Stimulated activated CD8-positive, alpha-beta memory T cell treated with anti-CD3 and anti-CD28 coated beads, Interleukin-7, amount 100 ng/mL, for 1 hour (primary cell): ENCODE data around the gene HOXA4.

Source experiments
- DNase-seq, 2 donors: peaks; one replicate each; pipeline ENCODE4 v3.0.0-alpha.2; 2020; ENCODE audit warnings: low read depth in 2 of 2

The HOXA4 gene

DNA sequence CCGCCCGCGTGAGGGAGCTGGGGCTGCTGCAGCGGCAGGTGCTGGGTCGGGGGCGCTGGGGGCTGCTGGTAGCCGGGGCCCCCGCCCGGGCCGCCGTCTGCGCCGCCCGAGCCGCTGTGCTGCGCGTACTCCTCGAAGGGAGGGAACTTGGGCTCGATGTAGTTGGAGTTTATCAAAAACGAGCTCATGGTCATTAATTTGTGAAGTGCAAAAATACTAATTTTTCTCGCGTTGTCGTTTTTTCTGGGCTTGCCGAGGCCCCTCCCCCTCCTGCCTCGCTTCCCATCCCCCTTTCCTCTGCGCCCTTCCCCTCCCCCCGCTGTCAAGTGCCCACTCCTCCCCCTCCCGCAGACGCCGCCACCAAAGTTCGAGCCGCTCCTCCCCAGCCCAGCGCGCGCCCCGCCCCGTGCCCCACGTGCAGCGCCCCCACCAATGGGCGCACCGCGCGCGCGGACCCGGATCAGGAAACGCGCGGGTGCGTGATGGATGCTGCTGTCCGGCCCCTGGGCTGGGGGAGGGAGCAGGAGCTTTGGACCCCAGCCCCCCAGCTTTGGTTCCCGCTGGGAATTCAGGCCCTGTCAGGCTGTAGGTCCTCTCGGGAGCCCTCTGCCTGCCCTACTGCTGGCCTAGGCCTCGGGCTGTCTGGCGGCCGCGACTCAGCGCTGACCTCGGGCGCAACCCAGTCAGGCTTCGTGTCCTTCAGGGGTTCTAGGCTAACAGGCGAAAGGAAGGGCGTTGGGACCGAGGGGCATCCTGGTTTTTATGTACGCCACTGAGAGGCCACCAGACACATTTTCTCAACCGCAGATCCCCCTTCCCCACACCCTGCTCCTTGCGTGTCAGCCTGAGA lies at the start of gene HOXA4:
Gene HOXA4 (minus strand): TSS at position 218 of the 850 bp plus-strand sequence. CDS start 24 bp downstream, at position 194.
- peak; percentile 32 to 40 for DNase-seq

DNA sequence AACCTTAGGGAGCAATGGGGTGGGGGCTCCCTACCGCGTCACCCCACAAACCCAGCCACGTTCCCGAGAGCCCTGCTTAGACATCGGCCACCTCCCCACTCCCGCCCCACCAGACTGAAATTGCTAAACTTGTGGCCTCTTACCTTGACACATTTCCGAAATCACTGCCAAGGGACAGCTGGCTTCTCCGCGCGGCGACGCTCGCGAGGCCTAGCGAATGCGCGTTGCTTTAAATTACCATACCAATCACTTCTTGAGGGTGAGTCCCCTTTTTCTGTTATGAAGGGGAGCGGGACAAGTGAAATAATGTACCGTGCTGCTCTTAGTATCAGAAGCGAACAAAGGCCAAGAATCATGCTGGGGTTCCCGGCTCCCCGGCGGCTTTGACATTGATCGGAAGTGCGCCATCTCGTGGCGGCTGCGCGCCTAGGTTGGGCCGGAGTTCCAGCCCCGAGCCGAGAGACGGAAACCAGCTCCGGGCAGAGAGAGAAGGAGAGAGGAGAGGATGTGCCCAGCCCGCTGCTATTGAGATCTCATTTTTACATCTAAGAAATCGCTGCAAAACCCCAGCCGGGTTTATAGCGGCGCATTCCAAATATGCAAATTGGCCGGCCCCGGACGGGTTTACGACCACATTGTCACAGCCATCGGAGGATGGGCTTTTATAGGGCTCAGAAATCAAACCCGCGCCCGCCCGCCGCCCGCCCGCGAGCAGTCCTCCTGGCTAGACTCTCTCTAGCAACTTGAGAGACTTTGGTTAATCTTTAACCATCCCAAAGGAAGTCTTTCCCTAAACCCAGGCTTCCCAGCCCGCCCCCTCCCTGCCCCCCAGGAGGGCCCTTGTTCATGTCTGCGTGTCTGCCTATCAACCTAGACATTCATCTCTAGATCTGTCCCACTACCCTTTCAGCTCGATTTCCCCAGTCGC lies 49.2 kb upstream of the HOXA4 start:
- DNase-seq, result no peak

GRCh38 chr7:27179030-27179429 lies 48.5 kb upstream of the HOXA4 start:
- no peak for DNase-seq

GRCh38 chr7:27178366-27178765 lies 47.8 kb upstream of the HOXA4 start:
- DNase-seq, result no peak

- DNase-seq, result no peak
Observed at GRCh38 chr7:27177795-27178320, 47.3 kb upstream of the HOXA4 start.

DNA sequence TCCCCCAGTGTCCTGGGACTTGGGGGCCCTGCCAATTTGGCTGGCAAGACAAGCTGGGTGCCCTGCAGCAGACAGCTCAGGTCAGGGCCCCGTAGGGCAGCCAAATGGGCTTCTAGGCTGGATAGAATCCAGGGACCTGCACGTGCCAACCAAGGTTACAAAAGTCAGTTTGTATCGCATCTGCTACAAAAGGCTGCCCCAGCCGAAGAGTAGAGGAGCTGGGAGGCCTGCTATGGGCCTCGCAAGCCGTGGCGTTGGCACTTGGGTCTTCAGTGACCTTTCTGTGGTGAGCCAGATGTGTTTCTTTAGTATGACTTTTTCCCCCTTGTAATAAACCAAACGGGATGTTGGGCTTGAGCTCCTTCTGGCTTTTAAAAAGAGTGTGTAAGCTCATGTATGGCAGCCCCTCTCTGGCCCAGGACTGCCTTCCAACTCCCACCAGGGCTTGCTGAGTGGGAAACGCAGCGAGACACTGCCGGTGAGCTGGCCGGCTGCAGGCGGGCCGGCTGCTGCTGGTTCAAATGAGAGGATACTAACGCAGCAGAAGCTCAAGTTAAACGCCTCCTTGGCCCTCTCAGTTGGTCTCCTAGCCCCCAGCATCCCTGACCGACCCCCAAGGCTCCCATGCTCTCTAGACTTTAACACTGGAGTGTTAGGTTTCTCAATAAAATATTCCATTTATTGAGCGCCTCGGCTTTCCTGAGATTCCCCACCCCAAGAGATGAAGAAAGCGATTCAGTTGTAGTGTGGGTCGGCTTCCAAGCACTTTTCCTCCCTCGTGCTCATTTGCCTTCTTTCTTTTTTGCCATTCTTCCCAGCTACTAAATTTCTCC lies 46.6 kb upstream of the HOXA4 start:
- DNase-seq, result no peak

- DNase-seq, result no peak
Observed at GRCh38 chr7:27176524-27176845, 45.9 kb upstream of the HOXA4 start.

DNA sequence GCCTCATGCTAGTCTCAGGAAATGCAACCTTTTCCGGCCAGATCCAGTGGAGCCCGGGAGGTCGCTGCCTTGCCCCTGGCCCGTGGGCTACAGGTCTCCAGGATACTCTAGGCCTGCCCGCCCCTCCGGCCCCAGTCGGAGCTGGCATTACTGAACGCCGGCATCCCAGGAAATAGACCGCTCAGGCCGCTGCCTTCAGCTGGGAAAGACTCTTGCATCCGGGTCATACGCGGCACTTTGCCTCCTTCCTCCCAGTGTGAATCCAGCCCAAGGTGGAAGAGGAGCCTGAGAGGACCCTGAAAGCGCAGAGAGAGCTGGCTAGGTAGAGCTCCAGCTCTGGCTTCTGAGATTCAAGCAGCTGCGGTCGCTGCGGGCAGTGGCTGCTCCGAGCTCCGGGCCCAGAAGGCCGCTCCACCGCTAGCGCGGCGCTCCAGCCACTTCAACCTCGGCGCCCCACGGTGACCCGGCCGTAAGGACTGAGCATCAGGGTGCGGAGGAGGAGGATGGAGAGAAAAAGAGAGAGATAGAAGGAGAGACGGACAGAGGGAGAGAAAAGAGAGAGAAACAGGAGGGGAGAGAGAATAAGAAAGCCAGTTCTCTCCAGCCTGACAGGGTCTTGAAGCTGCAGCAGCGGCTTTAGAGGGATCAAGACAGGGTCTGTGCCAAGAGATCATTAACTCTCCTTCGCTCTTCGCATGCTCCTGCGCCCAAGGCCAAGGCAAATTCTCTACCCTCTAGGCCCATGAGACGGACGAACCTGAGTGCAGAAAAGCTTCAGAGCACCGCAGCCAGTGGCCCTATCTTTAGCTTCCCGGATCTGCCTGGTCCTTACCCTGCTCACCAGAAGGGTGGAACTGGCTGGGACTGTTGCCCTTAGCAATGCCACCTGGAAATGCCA lies 45.3 kb upstream of the HOXA4 start:
- no peak for DNase-seq

- no peak for DNase-seq
Observed at GRCh38 chr7:27174874-27175625, 44.5 kb upstream of the HOXA4 start.

- no peak for DNase-seq
Observed at GRCh38 chr7:27173956-27174873, 43.7 kb upstream of the HOXA4 start, which contains the start of gene HOXA10. HOXA10 (minus strand) TSS chr7:27174320; CDS start chr7:27174306, 14 bp downstream.

- no peak for DNase-seq
Observed at GRCh38 chr7:27173511-27173955, 43.0 kb upstream of the HOXA4 start.

DNA sequence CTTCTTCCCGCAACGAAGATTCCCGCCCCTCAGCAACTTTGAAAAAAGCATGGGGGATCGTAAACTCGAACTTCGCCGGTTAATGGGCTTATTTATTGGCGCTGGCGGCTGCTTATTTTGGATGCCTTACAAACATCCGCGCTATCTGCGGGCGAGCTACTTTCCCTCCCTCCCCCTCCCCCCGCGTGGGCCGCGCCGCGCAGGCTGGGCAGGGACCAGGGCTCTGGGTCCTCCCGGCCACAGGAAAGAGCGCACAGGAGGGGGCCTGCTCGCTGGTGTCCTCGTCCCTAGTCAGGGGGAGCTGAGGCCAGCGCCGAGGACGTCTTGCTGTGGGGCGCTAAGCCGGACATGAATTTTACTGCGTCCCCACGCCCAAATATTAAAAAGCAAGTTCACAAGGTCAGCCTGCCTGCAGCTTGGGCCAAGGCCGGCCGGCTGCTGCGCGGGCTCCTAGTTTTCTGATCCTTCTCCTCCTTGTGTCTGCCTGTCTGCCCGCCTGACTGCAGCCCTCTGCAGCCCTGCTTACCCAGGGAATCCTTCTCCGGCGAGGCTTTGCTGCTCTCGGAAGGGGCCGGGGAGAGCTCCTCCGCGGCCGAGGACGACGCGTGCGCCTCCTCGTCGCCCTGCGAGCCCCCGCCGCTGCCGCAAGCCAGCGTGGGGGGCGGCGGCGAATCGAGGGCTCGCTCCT lies 42.4 kb upstream of the HOXA4 start:
- no peak for DNase-seq

DNA sequence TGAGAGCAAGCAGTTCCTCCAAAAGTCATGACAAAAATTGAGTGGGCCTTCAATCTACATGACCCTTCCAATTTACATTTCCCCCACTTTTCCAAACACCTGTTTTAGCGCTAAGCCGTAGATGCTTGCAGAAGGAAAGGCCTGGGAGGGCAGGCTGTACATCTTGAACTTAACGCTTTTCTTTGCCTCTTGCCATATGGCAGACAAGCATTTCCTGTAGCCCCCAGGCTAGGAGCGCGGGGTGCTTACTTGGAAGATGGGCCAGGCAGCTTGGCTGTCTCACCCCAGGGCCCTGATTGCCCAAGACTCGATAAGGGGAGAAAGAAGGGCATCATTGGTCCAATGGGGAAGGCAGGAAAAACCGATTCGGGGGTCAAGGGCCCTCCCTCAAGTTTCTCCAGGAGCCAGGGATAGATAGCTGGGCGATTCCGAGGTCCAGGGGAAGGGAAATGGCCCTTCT lies 41.8 kb upstream of the HOXA4 start:
- DNase-seq, result no peak

GRCh38 chr7:27171637-27172314 lies 41.2 kb upstream of the HOXA4 start:
- no peak for DNase-seq

GRCh38 chr7:27171325-27171636 lies 40.7 kb upstream of the HOXA4 start:
- DNase-seq, result no peak

- no peak for DNase-seq
Observed at GRCh38 chr7:27170426-27171324, 40.1 kb upstream of the HOXA4 start.
